KMS-11 (cell line): ENCODE measurements around the gene TENM4.

Experiments used
- H2AFZ ChIP-seq: fragments of 200-600 bp; sonication (generic); 2 replicates; pipeline ENCODE4 v1.6.1; 2016; ENCODE audit warnings: antibody characterized with exemption, mixed run types, low read depth
- H3K27ac ChIP-seq: fragments of 200-600 bp; sonication (generic); 2 replicates; pipeline ENCODE4 v1.6.1; 2016; ENCODE audit warnings: mild to moderate bottlenecking, mixed run types
- H3K27me3 ChIP-seq: fragments of 200-600 bp; sonication (generic); 2 replicates; pipeline ENCODE4 v1.6.1; 2017; ENCODE audit warnings: mild to moderate bottlenecking, low read depth, mixed run types, moderate library complexity; ENCODE audit not compliant: insufficient read depth
- H3K36me3 ChIP-seq: fragments of 200-600 bp; sonication (generic); 2 replicates; pipeline ENCODE4 v1.6.1; 2017; ENCODE audit warnings: mild to moderate bottlenecking, mixed run types; ENCODE audit not compliant: insufficient read depth
- H3K4me1 ChIP-seq: fragments of 200-600 bp; sonication (generic); 2 replicates; pipeline ENCODE4 v1.6.1; 2016; ENCODE audit warnings: mild to moderate bottlenecking, low read depth, mixed run types; ENCODE audit not compliant: poor library complexity, severe bottlenecking
- H3K4me2 ChIP-seq: fragments of 200-600 bp; sonication (generic); 2 replicates; pipeline ENCODE4 v1.7.0; 2016; ENCODE audit warnings: mild to moderate bottlenecking, mixed run types
- H3K4me3 ChIP-seq: fragments of 200-600 bp; sonication (generic); IDR thresholded peaks from 2 replicates; pipeline ENCODE4 v1.6.1; 2017; ENCODE audit warnings: low read depth, low read length, mixed read lengths; ENCODE audit not compliant: insufficient read depth
- H3K79me2 ChIP-seq: fragments of 200-600 bp; sonication (generic); 2 replicates; pipeline ENCODE4 v1.6.1; 2016; ENCODE audit warnings: low read depth, mixed run types; ENCODE audit not compliant: insufficient read depth
- H3K9ac ChIP-seq: fragments of 200-600 bp; sonication (generic); 2 replicates; pipeline ENCODE4 v1.6.1; 2016; ENCODE audit warnings: mild to moderate bottlenecking, mixed run types
- H4K20me1 ChIP-seq: fragments of 200-600 bp; sonication (generic); 2 replicates; pipeline ENCODE4 v1.6.1; 2016; ENCODE audit warnings: mild to moderate bottlenecking, mixed run types; ENCODE audit not compliant: insufficient read depth
- CTCF ChIP-seq: fragments of 200-600 bp; sonication (generic); conservative IDR thresholded peaks from 2 replicates; pipeline ENCODE4 v1.6.1; 2017; ENCODE audit warnings: low read depth, mild to moderate bottlenecking, antibody characterized with exemption, low read length, moderate library complexity, mixed read lengths

The TENM4 gene

GRCh38 chr11:79329561-79329960 lies 111.3 kb downstream of the TENM4 start:
- H4K20me1 ChIP-seq, result no peaks in the 10 kb centered on the region

GRCh38 chr11:79328402-79328801 lies 112.4 kb downstream of the TENM4 start:
- no peak for TF ChIP-seq CTCF
- H3K27me3 ChIP-seq, result no peaks in the 10 kb centered on the region
- H4K20me1 ChIP-seq, result no peaks in the 10 kb centered on the region

More at GRCh38 chr11:79329561-79329960, 111.3 kb downstream of the TENM4 start:
- Histone ChIP-seq H3K79me2 (no peaks in the 10 kb centered on the region), H2AFZ (no peak overlapping the region), H3K4me1 (no peaks in the 10 kb centered on the region), H3K27ac (no peak overlapping the region), H3K9ac (no peak overlapping the region), H3K4me3 (no peak overlapping the region), H3K4me2 (no peak overlapping the region), H3K27me3 (no peaks in the 10 kb centered on the region), H3K36me3 (no peaks in the 10 kb centered on the region)
- TF ChIP-seq CTCF, result no peak

GRCh38 chr11:79325851-79326250 lies 115.0 kb downstream of the TENM4 start:
- TF ChIP-seq CTCF, result no peak
- H3K79me2 ChIP-seq, result no peaks in the 10 kb centered on the region

More at GRCh38 chr11:79328402-79328801, 112.4 kb downstream of the TENM4 start:
- H3K4me3 ChIP-seq, result no peak overlapping the region
- no peak overlapping the region for H3K9ac ChIP-seq
- no peak overlapping the region for H2AFZ ChIP-seq
- H3K36me3 ChIP-seq, result no peaks in the 10 kb centered on the region
- H3K79me2 ChIP-seq, result no peaks in the 10 kb centered on the region
- no peaks in the 10 kb centered on the region for H3K4me1 ChIP-seq
- no peak overlapping the region for H3K27ac ChIP-seq
- no peak overlapping the region for H3K4me2 ChIP-seq

GRCh38 chr11:79321263-79321662 lies 119.6 kb downstream of the TENM4 start:
- no peak overlapping the region for H3K4me2 ChIP-seq
- TF ChIP-seq CTCF, result no peak

More at GRCh38 chr11:79325851-79326250, 115.0 kb downstream of the TENM4 start:
- Histone ChIP-seq H3K4me2 (no peak overlapping the region), H3K4me1 (no peaks in the 10 kb centered on the region), H2AFZ (no peak overlapping the region), H3K36me3 (no peaks in the 10 kb centered on the region), H3K27me3 (no peaks in the 10 kb centered on the region), H3K4me3 (no peak overlapping the region), H3K9ac (no peak overlapping the region), H4K20me1 (no peaks in the 10 kb centered on the region), H3K27ac (no peak overlapping the region)

More at GRCh38 chr11:79321263-79321662, 119.6 kb downstream of the TENM4 start:
- H3K79me2 ChIP-seq, result no peaks in the 10 kb centered on the region
- H3K4me3 ChIP-seq, result no peak overlapping the region
- no peaks in the 10 kb centered on the region for H3K4me1 ChIP-seq
- no peak overlapping the region for H3K27ac ChIP-seq
- H4K20me1 ChIP-seq, result no peaks in the 10 kb centered on the region
- no peaks in the 10 kb centered on the region for H3K36me3 ChIP-seq
- no peak overlapping the region for H3K9ac ChIP-seq
- no peaks in the 10 kb centered on the region for H3K27me3 ChIP-seq
- no peak overlapping the region for H2AFZ ChIP-seq
